ENCODE results near the gene TYK2.

DNA sequence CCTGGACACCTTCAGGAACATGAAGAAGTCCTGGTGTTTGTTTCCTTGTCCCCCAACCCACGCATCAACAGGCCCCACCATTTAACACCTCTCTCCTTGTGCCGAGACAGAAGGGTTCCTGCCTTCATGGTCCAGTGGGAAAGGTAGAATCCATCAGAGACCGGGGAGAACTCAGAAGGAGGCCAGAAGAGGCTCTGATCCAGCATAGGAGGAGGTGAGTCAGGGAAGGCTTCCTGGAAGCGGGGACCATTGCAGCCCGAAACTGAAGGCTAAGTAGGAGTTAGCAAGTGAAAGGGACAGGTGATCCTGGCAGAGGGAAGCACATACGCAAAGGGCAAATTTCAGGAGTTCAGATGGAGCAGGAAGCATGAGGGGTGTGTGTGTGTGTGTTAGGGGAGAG lies 41.4 kb downstream of the TYK2 start:
- TF ChIP-seq, protein P1, sequence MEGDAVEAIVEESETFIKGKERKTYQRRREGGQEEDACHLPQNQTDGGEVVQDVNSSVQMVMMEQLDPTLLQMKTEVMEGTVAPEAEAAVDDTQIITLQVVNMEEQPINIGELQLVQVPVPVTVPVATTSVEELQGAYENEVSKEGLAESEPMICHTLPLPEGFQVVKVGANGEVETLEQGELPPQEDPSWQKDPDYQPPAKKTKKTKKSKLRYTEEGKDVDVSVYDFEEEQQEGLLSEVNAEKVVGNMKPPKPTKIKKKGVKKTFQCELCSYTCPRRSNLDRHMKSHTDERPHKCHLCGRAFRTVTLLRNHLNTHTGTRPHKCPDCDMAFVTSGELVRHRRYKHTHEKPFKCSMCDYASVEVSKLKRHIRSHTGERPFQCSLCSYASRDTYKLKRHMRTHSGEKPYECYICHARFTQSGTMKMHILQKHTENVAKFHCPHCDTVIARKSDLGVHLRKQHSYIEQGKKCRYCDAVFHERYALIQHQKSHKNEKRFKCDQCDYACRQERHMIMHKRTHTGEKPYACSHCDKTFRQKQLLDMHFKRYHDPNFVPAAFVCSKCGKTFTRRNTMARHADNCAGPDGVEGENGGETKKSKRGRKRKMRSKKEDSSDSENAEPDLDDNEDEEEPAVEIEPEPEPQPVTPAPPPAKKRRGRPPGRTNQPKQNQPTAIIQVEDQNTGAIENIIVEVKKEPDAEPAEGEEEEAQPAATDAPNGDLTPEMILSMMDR (IDR thresholded peaks at IDR 0.05), result no peak
- no peak for TF ChIP-seq POLR2A (IDR thresholded peaks at IDR 0.05)
